HG02678 (cell line): Measurements from ENCODE around the gene F12.

Source experiments
- ATAC-seq: cut with Tn5 transposase; IDR thresholded peaks from one replicate; pipeline ENCODE4 v1.9.1; 2021; ENCODE audit warnings: mild to moderate bottlenecking, moderate library complexity; ENCODE audit not compliant: unreplicated experiment

F12 gene

DNA sequence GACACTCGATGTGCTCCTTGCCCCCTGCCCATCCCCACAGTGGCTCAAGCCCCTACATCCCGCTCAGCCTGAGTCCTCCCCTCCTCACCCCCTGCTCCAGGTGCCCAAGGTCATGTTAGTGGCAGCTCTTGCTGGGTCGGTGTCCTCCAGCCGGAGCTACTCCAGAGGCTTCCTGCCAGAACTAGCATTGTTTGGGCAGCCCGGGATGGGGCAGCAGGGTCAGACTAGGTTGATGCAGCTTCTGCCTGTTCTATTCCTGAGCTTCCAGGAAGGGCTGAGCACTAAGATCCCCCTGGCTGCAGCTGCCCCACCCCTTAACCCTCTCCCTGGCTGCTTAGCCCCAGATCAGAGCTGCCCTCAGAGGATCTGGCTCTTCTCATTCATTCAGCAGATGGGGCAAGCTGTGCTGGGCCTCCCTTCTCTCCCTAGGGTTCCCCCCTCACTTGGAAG is 51.0 kb downstream of the F12 start:
- ATAC-seq = no peak

DNA sequence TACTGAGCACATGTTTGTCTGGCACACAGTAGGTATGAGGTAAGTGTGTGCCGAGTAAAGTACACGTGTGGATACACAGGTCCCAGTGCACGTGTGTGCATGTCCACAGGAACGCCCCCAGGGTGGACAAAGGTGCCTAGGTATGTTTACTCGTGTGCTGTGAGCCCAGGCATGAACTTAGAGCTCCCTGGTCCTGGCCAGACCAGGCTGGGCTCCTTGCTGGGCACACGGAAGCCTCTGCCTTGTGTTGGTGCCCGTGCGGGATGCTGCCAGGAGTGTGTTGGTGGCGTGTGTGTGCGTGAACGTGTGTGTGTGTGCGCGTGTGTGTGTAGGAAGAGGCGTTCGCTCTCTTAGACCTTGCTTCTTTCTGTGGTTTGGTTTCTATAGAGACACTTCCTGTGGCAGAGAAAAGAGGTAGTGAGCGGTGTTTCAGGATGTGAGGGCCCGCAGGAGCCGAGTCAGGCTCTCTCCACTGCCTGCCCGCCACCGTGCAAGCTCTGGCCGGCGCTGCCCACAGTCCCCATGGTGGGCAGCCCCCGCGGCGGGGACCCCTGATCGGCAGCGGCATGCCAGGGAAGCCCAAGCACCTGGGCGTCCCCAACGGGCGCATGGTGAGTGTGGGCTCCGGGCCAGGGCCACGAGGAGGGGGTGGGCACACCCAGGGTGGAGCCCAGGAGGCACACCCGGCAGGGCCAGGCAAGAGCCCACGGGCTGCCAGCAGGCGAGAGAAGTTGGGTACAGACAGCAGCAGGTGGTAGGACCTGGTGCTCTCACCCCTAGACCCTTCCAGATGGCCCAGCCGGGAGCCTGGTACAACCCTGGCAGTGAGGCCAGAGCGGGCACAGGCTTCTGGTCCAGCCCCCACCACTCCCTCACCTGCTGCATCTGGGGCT is 51.7 kb downstream of the F12 start, which contains the start of gene RGS14:
RGS14 (plus strand) TSS at position 466 of the 893 bp plus-strand sequence; CDS start at position 567, 101 bp downstream.
- ATAC-seq = peak; percentile 95

DNA sequence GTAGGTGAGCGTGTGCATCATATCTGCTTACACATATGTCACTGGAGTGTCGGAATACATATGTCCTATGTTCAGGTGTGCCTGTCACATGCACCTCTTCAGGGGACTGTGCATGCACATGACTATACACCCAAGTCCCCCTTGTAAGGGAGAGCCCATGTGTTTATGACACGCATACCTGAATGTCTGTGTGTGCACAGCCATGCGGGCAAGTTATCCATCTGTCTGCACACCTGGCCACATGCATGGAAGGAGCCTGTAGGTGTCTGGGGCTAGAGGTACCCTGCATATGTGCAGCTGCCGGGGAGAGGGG is 52.3 kb downstream of the F12 start:
- ATAC-seq = no peak

DNA sequence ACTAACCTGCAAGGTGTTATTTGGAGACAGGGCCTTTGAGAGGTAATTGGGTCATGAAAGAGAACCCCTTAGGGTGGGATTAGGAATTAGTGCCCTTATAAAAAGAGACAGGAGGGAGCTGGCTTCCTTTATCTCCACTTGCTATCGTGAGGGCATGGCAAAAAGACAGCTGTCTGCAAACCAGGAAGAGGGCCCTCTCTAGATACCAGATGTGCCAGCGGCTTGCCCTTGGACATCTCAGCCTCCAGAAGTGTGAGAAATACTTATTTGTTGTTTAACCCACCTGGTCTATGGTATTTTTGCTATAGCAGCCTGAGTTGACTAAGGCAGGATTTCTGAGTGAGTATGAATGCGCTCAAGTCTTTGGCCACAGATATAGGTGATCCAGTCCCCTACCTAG is 52.6 kb downstream of the F12 start:
- no peak for ATAC-seq

DNA sequence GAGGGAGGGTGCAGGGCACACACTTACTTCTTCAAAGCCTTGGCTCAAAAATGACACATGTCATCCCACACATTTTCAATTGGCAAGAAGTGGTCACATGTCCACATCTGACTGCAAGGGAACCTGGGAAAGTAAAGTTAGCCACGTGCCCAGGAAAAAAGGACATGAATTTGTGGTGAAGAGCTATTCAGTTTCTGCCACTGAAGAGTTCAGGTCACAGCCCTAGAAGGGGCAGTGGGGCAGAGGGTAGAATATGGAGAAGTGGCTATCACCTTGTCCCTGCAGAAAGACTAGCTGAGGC is 53.5 kb downstream of the F12 start:
- ATAC-seq = no peak

DNA sequence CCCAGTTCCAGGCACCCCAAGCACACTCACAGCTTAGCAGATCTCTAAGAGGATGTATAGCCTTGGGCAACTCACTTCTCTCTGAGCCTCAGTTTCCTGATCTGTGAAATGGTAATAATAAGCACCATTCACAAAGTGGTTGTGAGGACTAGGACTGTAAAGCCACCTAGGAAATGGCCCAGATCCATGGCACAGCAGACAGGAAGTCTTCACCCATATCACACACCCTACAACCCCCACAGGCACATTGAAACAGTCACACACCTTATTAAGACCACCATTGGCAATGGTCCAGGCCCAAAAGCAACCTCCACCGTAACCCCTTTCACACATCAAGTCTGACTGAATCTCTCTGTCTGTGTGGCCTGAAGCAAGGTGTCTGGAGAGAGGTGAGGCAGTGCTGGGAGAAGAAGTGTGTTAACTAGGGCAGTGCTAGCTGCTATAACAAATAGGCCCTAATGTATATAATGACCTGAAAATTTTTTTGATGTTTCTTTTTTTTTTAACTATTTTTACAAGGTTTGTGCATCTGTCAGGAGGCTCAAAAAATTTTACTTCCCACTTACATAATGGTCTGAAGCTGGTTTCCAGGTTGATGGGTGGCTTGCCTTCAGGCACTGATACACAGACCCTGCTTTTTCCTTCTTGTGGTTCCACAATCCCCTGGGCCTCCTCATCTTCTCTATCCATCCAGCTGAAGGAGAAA is 54.0 kb downstream of the F12 start:
- no peak for ATAC-seq

DNA sequence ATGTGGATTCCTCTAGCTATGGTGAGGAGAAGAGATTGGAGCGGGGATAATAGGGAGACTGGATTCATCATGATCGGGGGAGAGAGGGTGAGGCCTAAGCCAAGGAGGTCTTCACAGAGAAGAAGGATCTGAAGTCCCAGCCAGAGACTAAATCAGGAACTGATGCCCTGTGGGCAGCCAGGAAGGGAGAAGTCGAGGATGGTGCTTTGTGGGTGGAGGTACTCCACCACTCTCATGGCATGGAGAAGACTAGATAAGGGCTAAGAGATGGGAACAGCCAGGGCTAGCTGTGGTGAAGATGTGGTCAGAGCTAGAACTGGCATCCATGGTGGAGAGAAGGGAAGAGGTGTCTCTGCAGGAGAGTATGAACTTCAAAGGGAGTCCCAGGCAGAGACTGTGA is 54.7 kb downstream of the F12 start:
- no peak for ATAC-seq

DNA sequence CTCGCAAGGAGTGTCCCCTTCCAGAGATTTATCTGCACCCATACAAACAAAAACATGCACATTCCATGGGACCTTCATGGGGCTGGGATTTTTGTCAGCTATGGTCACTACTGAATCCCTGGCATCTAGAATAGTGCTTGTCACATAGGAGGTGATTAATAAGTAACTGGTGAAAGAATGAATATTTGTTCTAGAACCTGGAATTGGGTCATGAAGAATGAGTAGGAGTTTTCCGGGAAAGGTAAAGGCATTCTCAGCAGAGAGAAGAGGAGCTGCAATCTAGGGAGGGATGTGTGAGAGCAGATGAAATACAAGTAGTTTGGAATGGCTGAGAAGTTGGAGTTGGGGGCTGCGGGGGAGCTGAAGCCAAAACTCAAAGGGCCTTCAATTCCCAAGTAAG is 55.1 kb downstream of the F12 start:
- no peak for ATAC-seq

DNA sequence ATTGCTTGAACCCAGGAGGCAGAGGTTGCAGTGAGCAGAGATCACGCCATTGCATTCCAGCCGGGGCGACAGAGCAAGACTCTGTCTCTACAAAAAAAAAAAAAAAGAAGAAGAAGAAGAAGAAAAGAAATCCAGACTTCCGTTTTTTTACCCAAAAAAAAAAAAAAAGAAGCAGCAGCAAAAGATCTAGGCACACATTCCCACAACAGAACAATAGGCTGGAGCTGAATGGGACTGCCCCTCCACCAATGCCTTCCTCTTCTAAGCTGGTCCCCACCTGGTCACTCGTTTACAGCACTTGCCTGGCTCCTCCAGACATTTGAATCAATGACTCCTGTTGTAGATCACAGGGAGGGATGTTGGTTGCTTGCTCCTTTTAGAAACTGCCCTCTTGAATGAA is 56.3 kb downstream of the F12 start:
- no peak for ATAC-seq
